HepG2 (cell line): ENCODE results near the gene HDGF. TPM values are rescaled to one million over a fixed set of nuclear protein-coding genes. Genes with fewer than 3 reads are reported as not detected.
A peak's percentile ranks its signal among the peaks of the same experiment; 100 is the strongest.

Experiments used
- ATAC-seq: fragments of 200-7000 bp; cut with Tn5 transposase; 3 replicates; pipeline ENCODE4 v1.9.1; 2020; ENCODE audit warnings: mild to moderate bottlenecking, moderate library complexity
- BruUV-seq: library from RNA; stranded (reverse); fragments of 400-500 nt; replicated peaks from 2 replicates; lab custom pipeline; 2021; lab: Mats Ljungman, UMichigan
- CTCF ChIA-PET: fragments of 300-600 bp; formaldehyde crosslinking; extraction: SDS; loops from one replicate; lab custom pipeline; 2021; ENCODE audit warnings: low total read pairs, inconsistent platforms, low intra/inter-chr PET ratio; lab: Yijun Ruan, JAX
- POLR2A ChIA-PET: fragments of 350-600 bp; sonication (Branson Sonifier 250); formaldehyde crosslinking; loops from one replicate; lab custom pipeline; 2020; ENCODE audit warnings: antibody characterized with exemption, inconsistent platforms; lab: Yijun Ruan, JAX
- DNase-seq: peaks from one replicate; pipeline ENCODE4 v3.0.0-alpha.2; 2015; ENCODE audit warnings: low spot score
- FAIRE-seq: peaks from 3 replicates; lab custom pipeline; 2011; peaks lifted over from hg19 to GRCh38; lab: Jason Lieb, UNC
- H2AFZ ChIP-seq: one replicate; pipeline ENCODE4 v1.6.1; 2011; ENCODE audit warnings: low read length, inconsistent platforms
- H3K27ac ChIP-seq: fragments of 300-600 bp; 3 replicates; pipeline ENCODE4 v1.8.0; 2011; ENCODE audit warnings: mixed run types, mild to moderate bottlenecking, mixed read lengths, low read length, inconsistent platforms; ENCODE audit not compliant: insufficient read depth; ENCODE audit errors: extremely low read length
- H3K27me3 ChIP-seq, 2 experiments: fragments of 200-600 bp in 1 of 2; 2 replicates in 1 of 2; 3 replicates in 1 of 2; pipeline versions ENCODE4 v1.6.0 to v1.8.0; 2011; ENCODE audit warnings: low read length in 2 of 2, mild to moderate bottlenecking in 2 of 2, moderate library complexity in 2 of 2, inconsistent platforms in 1 of 2; ENCODE audit not compliant: insufficient read depth in 2 of 2, control insufficient read depth in 1 of 2
- H3K36me3 ChIP-seq, 2 experiments: fragments of 200-600 bp in 1 of 2; replicated peaks in 1 of 2; 2 replicates in 1 of 2; 3 replicates in 1 of 2; pipeline versions ENCODE4 v1.5.1 to v1.8.0; 2011; ENCODE audit warnings: low read length in 2 of 2, inconsistent platforms in 1 of 2; ENCODE audit not compliant: insufficient read depth in 2 of 2, control insufficient read depth in 1 of 2
- H3K4me1 ChIP-seq: 2 replicates; pipeline ENCODE4 v1.5.1; 2012; ENCODE audit warnings: low read length, inconsistent platforms; ENCODE audit not compliant: insufficient read depth
- H3K4me2 ChIP-seq: 2 replicates; pipeline ENCODE4 v1.6.0; 2011; ENCODE audit warnings: low read depth, low read length, inconsistent platforms
- H3K4me3 ChIP-seq, 3 experiments: fragments of 200-600 bp in 1 of 3; sonication (generic), shearing (Covaris generic) in 1 of 3; replicated peaks in 1 of 3; 2 replicates each; pipeline ENCODE4 v1.5.1; 2011 to 2016; ENCODE audit warnings: low read length in 3 of 3, inconsistent platforms in 2 of 3, low read depth in 2 of 3, mild to moderate bottlenecking in 2 of 3, control low read depth in 1 of 3, mixed read lengths in 1 of 3; ENCODE audit not compliant: insufficient read depth in 1 of 3
- H3K79me2 ChIP-seq: one replicate; pipeline ENCODE4 v1.6.1; 2011; ENCODE audit warnings: low read length, inconsistent platforms; ENCODE audit not compliant: insufficient read depth
- H3K9ac ChIP-seq: 2 replicates; pipeline ENCODE4 v1.6.0; 2011; ENCODE audit warnings: mild to moderate bottlenecking, low read depth, low read length, inconsistent platforms; ENCODE audit not compliant: insufficient read depth
- H3K9me3 ChIP-seq: 2 replicates; pipeline ENCODE4 v1.5.1; 2012; ENCODE audit warnings: mild to moderate bottlenecking, low read length
- H4K20me1 ChIP-seq: 2 replicates; pipeline ENCODE4 v1.6.0; 2011; ENCODE audit warnings: inconsistent platforms, mild to moderate bottlenecking, low read length, moderate library complexity; ENCODE audit not compliant: insufficient read depth
- ARNT ChIP-seq: fragments of 450-650 bp; IDR thresholded peaks from 2 replicates; pipeline ENCODE4 v1.6.1; 2017
- ATF6 ChIP-seq: sonication (generic); formaldehyde crosslinking; conservative IDR thresholded peaks from 2 replicates; pipeline ENCODE4 v1.4.0; 2020; ENCODE audit warnings: missing genetic modification reagents
- HMGXB3 ChIP-seq: sonication (generic); formaldehyde crosslinking; IDR thresholded peaks from 2 replicates; pipeline ENCODE4 v1.4.0; 2020; ENCODE audit warnings: missing genetic modification reagents, borderline replicate concordance
- KDM5B ChIP-seq: sonication (generic); formaldehyde crosslinking; IDR thresholded peaks from 2 replicates; pipeline ENCODE4 v1.4.0; 2020; ENCODE audit warnings: missing genetic modification reagents, mild to moderate bottlenecking, borderline replicate concordance
- MXI1 ChIP-seq: IDR thresholded peaks from 3 replicates; pipeline ENCODE4 v1.6.1; 2012; ENCODE audit warnings: low read depth, low read length, inconsistent platforms, borderline replicate concordance
- SYNCRIP ChIP-seq: fragments of 200-400 bp; formaldehyde crosslinking; IDR thresholded peaks from 2 replicates; pipeline ENCODE4 v1.6.1; 2018; ENCODE audit warnings: mild to moderate bottlenecking, low read depth, low read length; ENCODE audit not compliant: insufficient read depth
- UBTF ChIP-seq: sonication (generic); formaldehyde crosslinking; IDR thresholded peaks from 2 replicates; pipeline ENCODE4 v1.4.0; 2020; ENCODE audit warnings: mild to moderate bottlenecking, missing genetic modification reagents
- ZBTB38 ChIP-seq: sonication (generic); formaldehyde crosslinking; IDR thresholded peaks from 2 replicates; pipeline ENCODE4 v1.5.1; 2020; ENCODE audit warnings: mild to moderate bottlenecking, missing genetic modification reagents
- ZFP62 ChIP-seq: sonication (generic); formaldehyde crosslinking; IDR thresholded peaks from 2 replicates; pipeline ENCODE4 v1.4.0; 2020; ENCODE audit warnings: missing genetic modification reagents
- ZMYM3 ChIP-seq: sonication (generic); formaldehyde crosslinking; IDR thresholded peaks from 2 replicates; pipeline ENCODE4 v1.5.1; 2020; ENCODE audit warnings: mild to moderate bottlenecking, missing genetic modification reagents
- ZNF30 ChIP-seq: sonication (generic); formaldehyde crosslinking; IDR thresholded peaks from 2 replicates; pipeline ENCODE4 v1.5.0; 2020; ENCODE audit warnings: mild to moderate bottlenecking, missing genetic modification reagents
- ZSCAN31 ChIP-seq: sonication (generic); formaldehyde crosslinking; IDR thresholded peaks from 2 replicates; pipeline ENCODE4 v1.5.0; 2020; ENCODE audit warnings: low read depth, mild to moderate bottlenecking, missing genetic modification reagents
- WGBS: methylation state at CpG from one replicate; pipeline ENCODE4 v1.1.6; 2017; ENCODE audit warnings: low lambda C conversion rate; 5-methylcytosine and 5-hydroxymethylcytosine counted together
- in situ Hi-C: cut with HindIII; loops from 2 replicates; pipeline ENCODE4 v1.10.0; 2017; ENCODE audit warnings: low pct_unique_long_range_greater_than_20kb; ENCODE audit not compliant: extremely low pct_ligation_motif_present
- intact Hi-C: fragments of 100-400 bp; cut with micrococcal nuclease; formaldehyde crosslinking; loops from one replicate; pipeline ENCODE4 v1.10.0; 2022; ENCODE audit not compliant: unreplicated experiment
- polyA plus RNA-seq, 8 experiments: library from polyadenylated mRNA; depleted of rRNA in 3 of 8; stranded (reverse) in 7 of 8; unstranded in 1 of 8; fragments of >200 nt; fragmentation: Illumina TruSeq in 4 of 8; extraction: Trizol in 4 of 8; gene quantifications; 2 replicates each; pipeline versions ENCODE4 v1.2.1 to v1.2.3, GENCODE V29; 2011 to 2016; ENCODE audit warnings: low read depth in 4 of 8, missing spikeins in 1 of 8, mixed read lengths in 1 of 8; ENCODE audit not compliant: insufficient read depth in 1 of 8
- total RNA-seq, 5 experiments: library from RNA; depleted of rRNA; stranded (reverse); fragments of >200 nt; fragmentation: Illumina TruSeq; extraction: Trizol; gene quantifications; 2 replicates each; pipeline ENCODE4 v1.2.3, GENCODE V29; 2016; ENCODE audit warnings: low read depth in 1 of 5

The HDGF gene
- total and polyA plus RNA-seq, 2 of the 13 experiments (the other 11 are each of a cell fraction or from before 2014, with no cell fraction given), result 156 to 196 TPM

GRCh38 chr1:156748670-156749418 lies 2.6 kb downstream of the HDGF start:
- 3% methylated on average over 7 of the region's 9 CpGs for WGBS
- DNase-seq (peak; percentile 50), FAIRE-seq (peak; percentile 81), ATAC-seq (peak; percentile 16)
- peak overlapping the region; percentile 100 for H3K27ac ChIP-seq
- H3K79me2 ChIP-seq, result peaks cover 75% of the 10 kb centered on the region
- H3K9ac ChIP-seq, result peak overlapping the region; percentile 95
- no peak overlapping the region for H2AFZ ChIP-seq
- H3K9me3 ChIP-seq, result no peaks in the 10 kb centered on the region
- intact Hi-C loops, result loop anchor here (2.0 kb wide), 1 partner anchor 20 kb away; the partner anchor contains the start of genes ISG20L2 and METTL25B
- no peaks in the 10 kb centered on the region; a peak in 1 of 5 replicates for H3K27me3 ChIP-seq
- ChIA-PET POLR2A (interaction anchor here (1.3 to 4.5 kb wide), 4 partner anchors 7 to 21 kb away, joined by 18 to 67 read pairs (median 41); partner anchors contain the start of genes ISG20L2, METTL25B, MRPL24 and PRCC), CTCF (no interaction called here)
- in situ Hi-C loops, result no loop called here
- H3K4me1 ChIP-seq, result peaks cover 53% of the 10 kb centered on the region
- H3K4me3 ChIP-seq, result peak overlapping the region; percentile 87 to 90 (median 88)
- peak overlapping the region; percentile 98 for H3K4me2 ChIP-seq
- no TSS peak for BruUV-seq
- peaks cover 7 to 18% of the 10 kb centered on the region in 2 experiments; a peak in 4 of 5 replicates for H3K36me3 ChIP-seq
- peaks cover 13% of the 10 kb centered on the region for H4K20me1 ChIP-seq
- TF ChIP-seq ZSCAN31, result no peak
- TF ChIP-seq HMGXB3 (CRISPR knock-in tag), result no peak; the same call in 1 of the 2 replicates
- TF ChIP-seq KDM5B, result 0 out of 2 replicates have a peak, but pooled peaks have one; percentile 28
- no peak for TF ChIP-seq SYNCRIP
- TF ChIP-seq ZFP62 (CRISPR knock-in tag), result no peak
- no peak for TF ChIP-seq ZMYM3 (CRISPR knock-in tag)
- no peak for TF ChIP-seq ATF6 (CRISPR knock-in tag)
- no peak for TF ChIP-seq ZNF30 (CRISPR knock-in tag)
- 0 out of 3 replicates have a peak, but pooled peaks have one; percentile 30 for TF ChIP-seq MXI1
- TF ChIP-seq ARNT, result no peak
- no peak for TF ChIP-seq ZBTB38 (CRISPR knock-in tag)
- peak; percentile 18; the same call in 1 of the 2 replicates for TF ChIP-seq UBTF (CRISPR knock-in tag)
